B cell (primary cell): Measurements from ENCODE around the gene XRCC1. TPM values are rescaled to one million over a fixed set of nuclear protein-coding genes. Genes with fewer than 3 reads are reported as not detected.

Experiments used
- ATAC-seq: fragments of 200-7000 bp; cut with Tn5 transposase; one replicate; pipeline ENCODE4 v1.10.0; 2021; ENCODE audit warnings: low read depth, mild to moderate bottlenecking, moderate number of reproducible peaks, moderate library complexity
- CTCF ChIA-PET: fragments of 350-600 bp; sonication (Branson Sonifier 250); formaldehyde crosslinking; loops from one replicate; lab custom pipeline; 2021; ENCODE audit warnings: antibody characterized with exemption, inconsistent platforms; lab: Charles Lee
- POLR2A ChIA-PET: fragments of 350-600 bp; sonication (Branson Sonifier 250); formaldehyde crosslinking; loops from one replicate; lab custom pipeline; 2021; ENCODE audit warnings: antibody characterized with exemption; lab: Charles Lee
- DNase-seq: peaks from one replicate; pipeline ENCODE4 v3.0.0; 2013
- H2AFZ ChIP-seq: 2 replicates; pipeline ENCODE4 v1.6.1; 2012; ENCODE audit warnings: mild to moderate bottlenecking, low read depth, low read length; ENCODE audit not compliant: insufficient read depth, poor library complexity, severe bottlenecking
- H3K27ac ChIP-seq, 2 donors: 1 replicate in 1 of 2; 2 replicates in 1 of 2; pipeline ENCODE4 v1.5.1; 2012 to 2013; ENCODE audit warnings: low read length in 2 of 2, mild to moderate bottlenecking in 2 of 2, moderate library complexity in 1 of 2
- H3K27me3 ChIP-seq, 4 experiments: fragments of 200-600 bp in 1 of 4; sonication (generic) in 1 of 4; replicated peaks in 1 of 4; 1 replicate in 2 of 4; 2 replicates in 2 of 4; pipeline versions ENCODE4 v1.6.1 to v1.7.0; 2013 to 2016; ENCODE audit warnings: low read length in 3 of 4, mild to moderate bottlenecking in 2 of 4, mixed read lengths in 1 of 4, moderate library complexity in 1 of 4; ENCODE audit not compliant: insufficient read depth in 4 of 4, control insufficient read depth in 3 of 4; ENCODE audit errors: control extremely low read depth in 1 of 4
- H3K36me3 ChIP-seq, 2 experiments: replicated peaks in 1 of 2; 1 replicate in 1 of 2; 2 replicates in 1 of 2; pipeline versions ENCODE4 v1.6.1 to v1.7.1; 2013; ENCODE audit warnings: low read length in 1 of 2; ENCODE audit not compliant: insufficient read depth in 2 of 2, control insufficient read depth in 1 of 2; ENCODE audit errors: control extremely low read depth in 1 of 2, extremely low read depth in 1 of 2
- H3K4me1 ChIP-seq, 2 donors: fragments of 200-600 bp in 1 of 2; sonication (generic) in 1 of 2; 1 replicate in 1 of 2; 2 replicates in 1 of 2; pipeline versions ENCODE4 v1.5.1 to v1.6.1; 2013 to 2017; ENCODE audit warnings: low read length in 2 of 2; ENCODE audit not compliant: control insufficient read depth in 2 of 2, insufficient read depth in 2 of 2
- H3K4me2 ChIP-seq: replicated peaks from 2 replicates; pipeline ENCODE3; 2012; ENCODE audit warnings: mild to moderate bottlenecking, low read depth, low read length; ENCODE audit not compliant: poor library complexity, severe bottlenecking
- H3K4me3 ChIP-seq, 5 experiments: fragments of 200-600 bp in 1 of 5; sonication (generic) in 1 of 5; 1 replicate in 3 of 5; 2 replicates in 2 of 5; pipeline versions ENCODE4 v1.5.1 to v1.7.0; 2011 to 2016; ENCODE audit warnings: low read length in 4 of 5, mild to moderate bottlenecking in 4 of 5, low read depth in 2 of 5, control low read depth in 1 of 5, moderate library complexity in 1 of 5; ENCODE audit not compliant: insufficient read depth in 1 of 5; ENCODE audit errors: control extremely low read depth in 1 of 5, extremely low read depth in 1 of 5
- H3K79me2 ChIP-seq: fragments of 200-600 bp; sonication (generic); one replicate; pipeline ENCODE4 v1.6.0; 2016; ENCODE audit warnings: low read length; ENCODE audit not compliant: control insufficient read depth, insufficient read depth
- H3K9ac ChIP-seq: fragments of 200-600 bp; sonication (generic); 2 replicates; pipeline ENCODE4 v1.6.1; 2017; ENCODE audit warnings: mild to moderate bottlenecking, low read length, moderate library complexity
- H3K9me3 ChIP-seq, 3 donors: one replicate each; pipeline versions ENCODE4 v1.6.1 to v1.7.1; 2013; ENCODE audit warnings: low read length in 2 of 3; ENCODE audit not compliant: control insufficient read depth in 2 of 3, insufficient read depth in 1 of 3; ENCODE audit errors: control extremely low read depth in 1 of 3
- H4K20me1 ChIP-seq: 2 replicates; pipeline ENCODE4 v1.6.0; 2012; ENCODE audit warnings: mild to moderate bottlenecking, low read length; ENCODE audit not compliant: insufficient read depth, control insufficient read depth, poor library complexity, severe bottlenecking
- H3K27ac Mint-ChIP-seq: one replicate; pipeline ENCODE4 v1.8.0; 2021; ENCODE audit warnings: mixed read lengths
- H3K27me3 Mint-ChIP-seq: one replicate; pipeline ENCODE4 v1.8.0; 2021; ENCODE audit warnings: mixed read lengths
- H3K4me1 Mint-ChIP-seq: one replicate; pipeline ENCODE4 v1.8.0; 2021; ENCODE audit warnings: mixed read lengths
- H3K4me3 Mint-ChIP-seq: one replicate; pipeline ENCODE4 v1.8.0; 2021; ENCODE audit warnings: mixed read lengths
- H3K9me3 Mint-ChIP-seq: one replicate; pipeline ENCODE4 v1.8.0; 2022; ENCODE audit warnings: mixed read lengths; ENCODE audit not compliant: insufficient read depth
- EZH2 ChIP-seq: IDR thresholded peaks from 2 replicates; pipeline ENCODE4 v1.6.1; 2012; ENCODE audit warnings: borderline replicate concordance, low read depth, mild to moderate bottlenecking, moderate library complexity, low read length; ENCODE audit not compliant: insufficient read depth, poor library complexity, severe bottlenecking
- WGBS: methylation state at CpG from one replicate; pipeline ENCODE4 v1.1.5; 2013; ENCODE audit warnings: missing lambda C conversion rate; ENCODE audit not compliant: insufficient coverage; 5-methylcytosine and 5-hydroxymethylcytosine counted together
- intact Hi-C: fragments of 100-400 bp; cut with micrococcal nuclease; formaldehyde crosslinking; loops from one replicate; pipeline ENCODE4 v1.10.0; 2022
- polyA plus RNA-seq: library from polyadenylated mRNA; depleted of rRNA; stranded (reverse); fragments of >200 nt; gene quantifications from 2 replicates; pipeline ENCODE4 v1.2.3, GENCODE V29; 2012
- total RNA-seq, 2 donors: library from RNA; stranded (reverse); fragments of 120-200 nt in 1 of 2; gene quantifications; 1 replicate in 1 of 2; 2 replicates in 1 of 2; pipeline versions ENCODE4 v1.2.3 to v1.2.4, GENCODE V29; 2013 to 2022
- TF ChIP-seq, protein P1 (sequence below): fragments of 200-600 bp; IDR thresholded peaks from one replicate; pipeline ENCODE4 v1.8.0; 2022; ENCODE audit warnings: antibody characterized with exemption, mild to moderate bottlenecking

The XRCC1 gene
- total and polyA plus RNA-seq, 2 donors (not counting 1 experiment from before 2014, with no cell fraction given) = 34.6 to 38.2 TPM

DNA sequence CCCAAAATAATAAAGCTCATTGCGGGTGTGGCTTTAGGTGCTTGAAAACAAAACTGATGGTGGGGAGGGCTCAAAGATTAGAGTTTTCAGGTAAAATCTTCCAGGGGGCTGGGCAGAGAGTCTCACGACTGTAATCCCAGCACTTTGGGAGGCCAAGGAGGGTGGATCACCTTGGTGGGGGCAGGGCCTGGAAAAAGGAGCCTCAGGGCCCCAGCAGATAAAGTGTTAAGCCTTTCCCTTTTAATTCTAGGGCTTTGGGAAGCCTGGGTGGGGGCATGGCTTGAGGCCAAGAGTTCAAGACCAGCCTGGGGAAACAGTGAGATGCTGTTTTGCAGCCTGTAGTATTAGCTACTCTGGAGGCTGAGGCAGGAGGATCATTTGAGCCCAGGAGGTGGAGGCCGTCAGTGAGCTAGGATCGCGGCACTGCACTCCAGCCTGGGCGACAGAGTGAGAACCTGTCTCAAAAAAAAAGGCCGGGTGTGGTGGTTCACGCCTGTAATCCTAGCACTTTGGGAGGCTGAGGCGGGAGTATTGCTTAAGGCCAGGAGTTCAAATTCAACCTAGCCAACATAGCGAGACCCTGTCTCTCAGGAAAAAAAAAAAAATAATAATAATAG, 18.9 kb upstream of the XRCC1 start:
- peak overlapping the region; percentile 74 for H3K9ac ChIP-seq
- peaks cover 5% of the 10 kb centered on the region for H4K20me1 ChIP-seq
- peaks cover 0 to 24% of the 10 kb centered on the region in 2 experiments for H3K36me3 ChIP-seq
- ChIA-PET CTCF (interaction anchor here (0.7 to 7.5 kb wide), 31 partner anchors 10 to 216 kb away, joined by 3 to 126 read pairs (median 5); partner anchors contain the start of genes PINLYP, XRCC1 and ZNF575), POLR2A (interaction anchor here (1.0 kb wide), 2 partner anchors 39 to 61 kb away, joined by 3 to 4 read pairs; partner anchors contain the start of gene ZNF575)
- Mint-ChIP-seq H3K27ac (no peak overlapping the region), H3K27me3 (no peaks in the 10 kb centered on the region), H3K4me3 (peak overlapping the region; percentile 98), H3K4me1 (peaks cover 58% of the 10 kb centered on the region), H3K9me3 (no peaks in the 10 kb centered on the region)
- no peaks in the 10 kb centered on the region for H3K9me3 ChIP-seq
- peak overlapping the region; percentile 79 for H3K4me2 ChIP-seq
- no peak overlapping the region for H3K27ac ChIP-seq
- H3K4me1 ChIP-seq = peaks cover 27 to 55% of the 10 kb centered on the region in 2 donors
- WGBS = 93% methylated on average over 7 of the region's 10 CpGs
- H3K79me2 ChIP-seq = peaks cover 59% of the 10 kb centered on the region
- H3K27me3 ChIP-seq = no peaks in the 10 kb centered on the region
- TF ChIP-seq, protein P1, sequence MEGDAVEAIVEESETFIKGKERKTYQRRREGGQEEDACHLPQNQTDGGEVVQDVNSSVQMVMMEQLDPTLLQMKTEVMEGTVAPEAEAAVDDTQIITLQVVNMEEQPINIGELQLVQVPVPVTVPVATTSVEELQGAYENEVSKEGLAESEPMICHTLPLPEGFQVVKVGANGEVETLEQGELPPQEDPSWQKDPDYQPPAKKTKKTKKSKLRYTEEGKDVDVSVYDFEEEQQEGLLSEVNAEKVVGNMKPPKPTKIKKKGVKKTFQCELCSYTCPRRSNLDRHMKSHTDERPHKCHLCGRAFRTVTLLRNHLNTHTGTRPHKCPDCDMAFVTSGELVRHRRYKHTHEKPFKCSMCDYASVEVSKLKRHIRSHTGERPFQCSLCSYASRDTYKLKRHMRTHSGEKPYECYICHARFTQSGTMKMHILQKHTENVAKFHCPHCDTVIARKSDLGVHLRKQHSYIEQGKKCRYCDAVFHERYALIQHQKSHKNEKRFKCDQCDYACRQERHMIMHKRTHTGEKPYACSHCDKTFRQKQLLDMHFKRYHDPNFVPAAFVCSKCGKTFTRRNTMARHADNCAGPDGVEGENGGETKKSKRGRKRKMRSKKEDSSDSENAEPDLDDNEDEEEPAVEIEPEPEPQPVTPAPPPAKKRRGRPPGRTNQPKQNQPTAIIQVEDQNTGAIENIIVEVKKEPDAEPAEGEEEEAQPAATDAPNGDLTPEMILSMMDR = no peak
- no peak for TF ChIP-seq EZH2
- intact Hi-C loops = loop anchor here (1.0 kb wide), 1 partner anchor 147 kb away; no protein-coding TSS in a partner anchor
- ATAC-seq (no peak), DNase-seq (no peak)
- peak overlapping the region; percentile 87 for H2AFZ ChIP-seq
- peak overlapping the region in 3 of 5 experiments; percentile 73 to 82 (median 73) for H3K4me3 ChIP-seq

DNA sequence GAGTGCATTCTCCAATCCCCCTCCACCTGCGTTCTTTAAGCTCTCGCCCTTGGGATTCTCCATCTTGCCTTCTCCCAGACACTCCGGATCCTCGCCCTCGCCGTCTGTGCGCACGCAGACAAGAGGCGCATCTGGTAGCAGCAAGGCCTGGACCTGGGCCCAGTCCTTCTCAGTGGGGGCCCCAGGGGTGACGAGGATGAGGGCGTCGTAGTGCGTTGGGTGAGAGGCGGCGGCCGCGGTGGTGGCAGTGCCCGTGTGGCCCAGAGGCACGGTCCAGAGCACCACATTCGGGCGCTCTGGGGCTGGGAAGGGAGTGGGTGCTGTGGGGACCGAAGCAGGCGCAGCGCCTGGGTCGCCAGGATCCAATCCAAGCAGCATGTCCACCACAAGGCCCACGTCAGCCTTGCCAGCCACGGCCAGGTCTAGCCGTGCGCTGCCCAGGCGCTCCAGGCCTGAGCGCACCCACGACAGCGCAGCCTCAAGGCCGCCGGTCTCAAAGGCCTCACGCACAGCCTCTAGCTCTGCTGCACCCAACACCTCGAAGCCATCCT, 17.5 kb upstream of the XRCC1 start:
- 98% methylated on average over 30 of the region's 37 CpGs for WGBS
- Mint-ChIP-seq H3K27me3 (no peaks in the 10 kb centered on the region), H3K4me1 (peaks cover 51% of the 10 kb centered on the region), H3K27ac (peak overlapping the region; percentile 26), H3K4me3 (peak overlapping the region; percentile 40), H3K9me3 (no peaks in the 10 kb centered on the region)
- no peaks in the 10 kb centered on the region for H3K27me3 ChIP-seq
- H3K79me2 ChIP-seq = peaks cover 46% of the 10 kb centered on the region
- no peak overlapping the region for H3K27ac ChIP-seq
- ATAC-seq (no peak), DNase-seq (no peak)
- H3K9ac ChIP-seq = no peak overlapping the region
- POLR2A ChIA-PET = no interaction called here
- H4K20me1 ChIP-seq = peaks cover 5% of the 10 kb centered on the region
- CTCF ChIA-PET = interaction anchor here (1.1 to 7.5 kb wide), 3 partner anchors 37 to 146 kb away, joined by 3 to 126 read pairs (median 5); no protein-coding TSS in a partner anchor
- no peak overlapping the region for H3K4me3 ChIP-seq
- peaks cover 23 to 53% of the 10 kb centered on the region in 2 donors for H3K4me1 ChIP-seq
- H2AFZ ChIP-seq = no peak overlapping the region
- intact Hi-C loops = no loop called here
- H3K4me2 ChIP-seq = no peak overlapping the region
- TF ChIP-seq EZH2 = no peak
- TF ChIP-seq, protein P1 = no peak
- H3K9me3 ChIP-seq = no peaks in the 10 kb centered on the region
- H3K36me3 ChIP-seq = peaks cover 0 to 18% of the 10 kb centered on the region in 2 experiments
